ENCODE results near the gene NHS.

DNA sequence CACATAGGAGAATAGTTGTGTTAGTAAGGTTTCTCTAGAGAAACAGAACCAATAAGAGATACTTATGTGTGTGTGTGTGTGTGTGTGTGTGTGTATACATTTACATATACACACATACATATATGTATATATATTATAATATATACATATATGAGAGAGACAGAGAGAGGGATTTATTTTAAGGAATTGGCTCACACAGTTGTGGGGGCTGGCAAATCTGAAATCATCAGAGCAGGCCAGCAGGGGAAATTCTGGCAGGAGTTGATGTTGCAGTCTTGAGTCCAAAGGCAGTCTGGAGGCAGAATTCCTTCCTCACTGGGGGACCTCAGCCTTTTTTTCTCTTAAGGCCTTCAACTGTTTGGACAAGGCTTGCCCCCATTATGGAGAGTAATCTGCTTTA, 38.6 kb upstream of the NHS start:
- no peak for TF ChIP-seq POLR2A (IDR thresholded peaks at IDR 0.05)
- TF ChIP-seq, protein P1, sequence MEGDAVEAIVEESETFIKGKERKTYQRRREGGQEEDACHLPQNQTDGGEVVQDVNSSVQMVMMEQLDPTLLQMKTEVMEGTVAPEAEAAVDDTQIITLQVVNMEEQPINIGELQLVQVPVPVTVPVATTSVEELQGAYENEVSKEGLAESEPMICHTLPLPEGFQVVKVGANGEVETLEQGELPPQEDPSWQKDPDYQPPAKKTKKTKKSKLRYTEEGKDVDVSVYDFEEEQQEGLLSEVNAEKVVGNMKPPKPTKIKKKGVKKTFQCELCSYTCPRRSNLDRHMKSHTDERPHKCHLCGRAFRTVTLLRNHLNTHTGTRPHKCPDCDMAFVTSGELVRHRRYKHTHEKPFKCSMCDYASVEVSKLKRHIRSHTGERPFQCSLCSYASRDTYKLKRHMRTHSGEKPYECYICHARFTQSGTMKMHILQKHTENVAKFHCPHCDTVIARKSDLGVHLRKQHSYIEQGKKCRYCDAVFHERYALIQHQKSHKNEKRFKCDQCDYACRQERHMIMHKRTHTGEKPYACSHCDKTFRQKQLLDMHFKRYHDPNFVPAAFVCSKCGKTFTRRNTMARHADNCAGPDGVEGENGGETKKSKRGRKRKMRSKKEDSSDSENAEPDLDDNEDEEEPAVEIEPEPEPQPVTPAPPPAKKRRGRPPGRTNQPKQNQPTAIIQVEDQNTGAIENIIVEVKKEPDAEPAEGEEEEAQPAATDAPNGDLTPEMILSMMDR (IDR thresholded peaks at IDR 0.05): no peak
